ENCODE results near the gene SGO2. TPM values are rescaled to one million over a fixed set of nuclear protein-coding genes. Genes with fewer than 3 reads are reported as not detected.

Gene SGO2
- 1.1 and 23.3 TPM in 2 replicates for total RNA-seq

GRCh38 chr2:200525882-200526651 lies at the start of gene SGO2:
SGO2 (plus strand) TSS chr2:200526207; CDS start chr2:200532976, 6,769 bp downstream.

GRCh38 chr2:200509612-200510433 lies 16.2 kb upstream of the SGO2 start, which contains the start of gene KCTD18:
KCTD18 (minus strand) TSS chr2:200510068; CDS start chr2:200507016, 3,052 bp downstream.

DNA sequence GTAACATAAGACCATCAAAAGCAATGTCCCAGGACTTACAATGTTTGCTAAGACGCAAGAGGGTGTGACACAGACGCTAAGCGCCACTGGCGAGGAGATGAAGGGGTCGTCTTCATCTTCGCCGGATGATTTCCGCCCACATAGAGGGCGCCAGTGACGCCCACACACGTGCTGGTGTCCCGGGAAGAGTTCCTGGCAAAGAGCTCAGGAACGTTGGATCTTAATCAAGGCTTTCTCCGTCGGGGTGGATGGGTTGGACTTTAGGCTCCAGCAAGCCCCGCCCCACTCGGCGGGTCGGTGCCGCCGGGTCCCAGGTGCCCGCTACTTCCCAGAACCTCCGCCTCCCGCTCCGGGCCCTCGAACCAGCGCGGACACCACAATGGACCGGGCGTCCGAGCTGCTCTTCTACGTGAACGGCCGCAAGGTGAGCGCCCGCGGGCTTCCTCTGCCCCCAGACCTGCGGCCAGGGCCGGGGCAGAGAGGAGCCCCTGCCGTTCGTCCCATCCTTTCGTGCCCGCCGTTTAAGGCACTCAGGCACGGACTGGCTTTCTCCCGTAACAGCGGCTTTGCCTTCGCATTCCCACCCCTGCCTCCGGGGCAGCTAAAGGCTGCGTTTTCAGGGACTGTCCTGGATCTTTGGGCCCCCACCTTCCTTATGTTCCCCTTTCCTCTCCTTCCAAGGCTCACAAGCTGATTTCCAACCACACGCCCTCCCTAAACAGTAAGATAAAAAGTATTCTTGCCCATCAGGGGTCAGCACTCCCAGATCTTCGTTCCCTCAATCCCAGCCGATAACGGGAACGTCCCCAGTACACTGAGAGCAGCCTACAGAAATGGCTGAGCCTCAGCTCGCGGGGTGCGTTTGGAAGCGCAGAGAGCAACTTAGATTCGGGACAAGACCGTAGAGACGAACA lies 60.0 kb downstream of the SGO2 start, which contains the start of gene AOX1:
TSS of gene AOX1 (plus strand) at position 285 of the 914 bp plus-strand sequence. CDS start at position 380, 95 bp downstream.

Other genes starting within 250 kb of the SGO2 start
- gene SPATS2L, start 219.5 kb upstream of the SGO2 start, total RNA-seq = 64.3 and 137 TPM in 2 replicates
- 13.2 and 15.8 TPM in 2 replicates for gene KCTD18, start 16.1 kb upstream of the SGO2 start, total RNA-seq
- gene AOX1, start 59.8 kb downstream of the SGO2 start, total RNA-seq = 1.8 and 11.9 TPM in 2 replicates